ENCODE results near the gene GPRIN2. TPM values are rescaled to one million over a fixed set of nuclear protein-coding genes. Genes with fewer than 3 reads are reported as not detected.
"Not testable (repeated sequence)": the region's sequence is repeated elsewhere in the genome, so short reads cannot be mapped to it uniquely, and the experiment has no call there.

GPRIN2 gene
- total RNA-seq, 3 donors from 2014 or later: 17.2 to 58.7 (median 40.7) TPM

GRCh38 chr10:46514431-46514861, 42.0 kb downstream of the GPRIN2 start:
- no peak for TF ChIP-seq CTCF (IDR thresholded peaks at IDR 0.05)
- Histone ChIP-seq H3K9me3 (no peaks in the 10 kb centered on the region), H3K4me1 (ENCODE audit: low read depth) (peaks cover 6% of the 10 kb centered on the region), H3K36me3 (ENCODE audit: low read depth) (no peaks in the 10 kb centered on the region), H3K4me3 (no peak overlapping the region)
- intact Hi-C loops (cut with DNase I, micrococcal nuclease): no loop called here
- no peak for ATAC-seq
- peak in 1 of 3 donors; percentile 7 for DNase-seq

GRCh38 chr10:46513333-46513732, 43.1 kb downstream of the GPRIN2 start:
- DNase-seq; H3K9me3 ChIP-seq; H3K4me1 ChIP-seq (ENCODE audit: low read depth); H3K4me3 ChIP-seq; H3K36me3 ChIP-seq (ENCODE audit: low read depth); intact Hi-C loops (cut with DNase I, micrococcal nuclease); ATAC-seq: not testable (repeated sequence)

GRCh38 chr10:46512725-46513124, 43.7 kb downstream of the GPRIN2 start:
- ATAC-seq: peak; percentile 62
- H3K4me1 ChIP-seq (ENCODE audit: low read depth); intact Hi-C loops (cut with DNase I, micrococcal nuclease): not testable (repeated sequence)

GRCh38 chr10:46512002-46512401, 44.5 kb downstream of the GPRIN2 start:
- H3K9me3 ChIP-seq; H3K4me1 ChIP-seq (ENCODE audit: low read depth); H3K36me3 ChIP-seq (ENCODE audit: low read depth); intact Hi-C loops (cut with DNase I, micrococcal nuclease); H3K4me3 ChIP-seq; DNase-seq: not testable (repeated sequence)
- ATAC-seq: peak; percentile 56

More at GRCh38 chr10:46512725-46513124, 43.7 kb downstream of the GPRIN2 start:
- not testable (repeated sequence) for H3K4me3 ChIP-seq; DNase-seq; H3K9me3 ChIP-seq; H3K36me3 ChIP-seq (ENCODE audit: low read depth)

Other genes starting within 250 kb of the GPRIN2 start
- gene ANXA8L1, start 180.9 kb downstream of the GPRIN2 start, total RNA-seq: not detected
- 10 to 100 TPM; 11.2 to 25.3 (median 18.9) TPM for gene NPY4R, start 90.7 kb downstream of the GPRIN2 start, total RNA-seq
- 1 to 10 TPM; 1.4 to 3.2 (median 2.3) TPM for gene SYT15, start 22.5 kb upstream of the GPRIN2 start, total RNA-seq